HK-2 (cell line): ENCODE measurements around the gene ATP9A.
"Not testable (repeated sequence)": the region's sequence is repeated elsewhere in the genome, so short reads cannot be mapped to it uniquely, and the experiment has no call there.

ENCODE experiments used
- DNase-seq: peaks from one replicate; pipeline ENCODE4 v3.0.0-alpha.2; 2018; ENCODE audit not compliant: unreplicated experiment

The ATP9A gene

GRCh38 chr20:51656726-51657260 lies 111.4 kb downstream of the ATP9A start:
- no peak for DNase-seq

- not testable (repeated sequence) for DNase-seq
These were observed 112.1 kb downstream of the ATP9A start for GRCh38 chr20:51656089-51656488.

GRCh38 chr20:51654495-51654894 lies 113.7 kb downstream of the ATP9A start:
- no peak for DNase-seq

- DNase-seq, result no peak
These were observed 114.1 kb downstream of the ATP9A start for GRCh38 chr20:51654060-51654459.

- DNase-seq, result no peak
These were observed 115.0 kb downstream of the ATP9A start for GRCh38 chr20:51653226-51653625.

GRCh38 chr20:51651921-51652549 lies 116.2 kb downstream of the ATP9A start:
- DNase-seq, result no peak

- peak; percentile 35 for DNase-seq
These were observed 117.5 kb downstream of the ATP9A start for GRCh38 chr20:51650685-51651134.

GRCh38 chr20:51648571-51648947 lies 119.6 kb downstream of the ATP9A start:
- DNase-seq, result no peak

- no peak for DNase-seq
These were observed 120.3 kb downstream of the ATP9A start for GRCh38 chr20:51647674-51648570.

GRCh38 chr20:51643810-51644209 lies 124.4 kb downstream of the ATP9A start:
- DNase-seq, result not testable (repeated sequence)

- no peak for DNase-seq
These were observed 124.8 kb downstream of the ATP9A start for GRCh38 chr20:51643390-51643789.

- DNase-seq, result no peak
These were observed 126.3 kb downstream of the ATP9A start for GRCh38 chr20:51641866-51642265.

GRCh38 chr20:51640743-51641142 lies 127.4 kb downstream of the ATP9A start:
- DNase-seq, result no peak

- DNase-seq, result peak; percentile 67
These were observed 128.9 kb downstream of the ATP9A start for GRCh38 chr20:51639206-51639832.

- DNase-seq, result no peak
These were observed 130.9 kb downstream of the ATP9A start for GRCh38 chr20:51637241-51637640.

GRCh38 chr20:51636123-51636522 lies 132.1 kb downstream of the ATP9A start:
- no peak for DNase-seq

- no peak for DNase-seq
These were observed 132.5 kb downstream of the ATP9A start for GRCh38 chr20:51635680-51636079.

GRCh38 chr20:51634877-51635276 lies 133.3 kb downstream of the ATP9A start:
- DNase-seq, result no peak

- DNase-seq, result no peak
These were observed 133.9 kb downstream of the ATP9A start for GRCh38 chr20:51634257-51634656.

GRCh38 chr20:51633430-51633829 lies 134.8 kb downstream of the ATP9A start:
- DNase-seq, result no peak

GRCh38 chr20:51631953-51632352 lies 136.2 kb downstream of the ATP9A start:
- DNase-seq, result no peak
